Measurements from ENCODE around the gene SRRD. TPM values are rescaled to one million over a fixed set of nuclear protein-coding genes. Genes with fewer than 3 reads are reported as not detected.

Gene SRRD
- total RNA-seq, 1 experiment from 2014 or later, result 25.6 TPM

GRCh38 chr22:26447584-26448329 is 35.9 kb upstream of the SRRD start:
- H3K4me1 Mint-ChIP-seq (ENCODE audit: low read depth, unreplicated experiment), result no peaks in the 10 kb centered on the region
- H3K27me3 Mint-ChIP-seq (ENCODE audit: unreplicated experiment), result no peaks in the 10 kb centered on the region
- no peak overlapping the region for H3K27ac Mint-ChIP-seq (ENCODE audit: unreplicated experiment)
- peaks cover 9% of the 10 kb centered on the region for H3K36me3 Mint-ChIP-seq (ENCODE audit: insufficient read depth, unreplicated experiment)
- no peaks in the 10 kb centered on the region for H3K9me3 Mint-ChIP-seq (ENCODE audit: low read depth, unreplicated experiment)
- no peak for TF ChIP-seq CTCF (IDR thresholded peaks at IDR 0.05; ENCODE audit: unreplicated experiment)
- no peak for DNase-seq
- no TSS peak for BruUV-seq (replicated peaks)
- CTCF ChIA-PET, result interaction anchor here (0.9 kb wide), 1 partner anchor 83 kb away, joined by 3 read pairs; no protein-coding TSS in a partner anchor
- H3K4me3 Mint-ChIP-seq (ENCODE audit: low read depth, unreplicated experiment), result no peak overlapping the region
- intact Hi-C loops (cut with micrococcal nuclease; ENCODE audit: unreplicated experiment), result no loop called here

GRCh38 chr22:26448334-26448733 is 35.3 kb upstream of the SRRD start:
- DNase-seq, result no peak
- Mint-ChIP-seq H3K4me3 (ENCODE audit: low read depth, unreplicated experiment) (no peak overlapping the region), H3K36me3 (ENCODE audit: insufficient read depth, unreplicated experiment) (peaks cover 9% of the 10 kb centered on the region), H3K27ac (ENCODE audit: unreplicated experiment) (no peak overlapping the region), H3K27me3 (ENCODE audit: unreplicated experiment) (no peaks in the 10 kb centered on the region), H3K4me1 (ENCODE audit: low read depth, unreplicated experiment) (no peaks in the 10 kb centered on the region), H3K9me3 (ENCODE audit: low read depth, unreplicated experiment) (no peaks in the 10 kb centered on the region)
- intact Hi-C loops (cut with micrococcal nuclease; ENCODE audit: unreplicated experiment), result no loop called here
- TF ChIP-seq CTCF (IDR thresholded peaks at IDR 0.05; ENCODE audit: unreplicated experiment), result no peak
- BruUV-seq (replicated peaks), result no TSS peak
- CTCF ChIA-PET, result interaction anchor here (0.9 kb wide), 1 partner anchor 84 kb away, joined by 3 read pairs; no protein-coding TSS in a partner anchor

- no peak for TF ChIP-seq CTCF (IDR thresholded peaks at IDR 0.05; ENCODE audit: unreplicated experiment)
- Mint-ChIP-seq H3K27ac (ENCODE audit: unreplicated experiment) (no peak overlapping the region), H3K36me3 (ENCODE audit: insufficient read depth, unreplicated experiment) (peaks cover 9% of the 10 kb centered on the region), H3K4me3 (ENCODE audit: low read depth, unreplicated experiment) (no peak overlapping the region), H3K9me3 (ENCODE audit: low read depth, unreplicated experiment) (no peaks in the 10 kb centered on the region), H3K4me1 (ENCODE audit: low read depth, unreplicated experiment) (no peaks in the 10 kb centered on the region), H3K27me3 (ENCODE audit: unreplicated experiment) (no peaks in the 10 kb centered on the region)
- intact Hi-C loops (cut with micrococcal nuclease; ENCODE audit: unreplicated experiment), result no loop called here
- CTCF ChIA-PET, result interaction anchor here (0.9 kb wide), 2 partner anchors 51 to 85 kb away, joined by 3 to 4 read pairs; no protein-coding TSS in a partner anchor
- BruUV-seq (replicated peaks), result no TSS peak
- no peak for DNase-seq
Observed at GRCh38 chr22:26448941-26449340, 34.7 kb upstream of the SRRD start.

GRCh38 chr22:26450453-26451185 is 33.1 kb upstream of the SRRD start:
- no peak overlapping the region for H3K4me3 Mint-ChIP-seq (ENCODE audit: low read depth, unreplicated experiment)
- H3K9me3 Mint-ChIP-seq (ENCODE audit: low read depth, unreplicated experiment), result no peaks in the 10 kb centered on the region
- DNase-seq, result no peak
- BruUV-seq (replicated peaks), result no TSS peak
- H3K4me1 Mint-ChIP-seq (ENCODE audit: low read depth, unreplicated experiment), result no peaks in the 10 kb centered on the region
- CTCF ChIA-PET, result no interaction called here
- no peaks in the 10 kb centered on the region for H3K27me3 Mint-ChIP-seq (ENCODE audit: unreplicated experiment)
- no peak for TF ChIP-seq CTCF (IDR thresholded peaks at IDR 0.05; ENCODE audit: unreplicated experiment)
- H3K27ac Mint-ChIP-seq (ENCODE audit: unreplicated experiment), result no peak overlapping the region
- intact Hi-C loops (cut with micrococcal nuclease; ENCODE audit: unreplicated experiment), result no loop called here
- H3K36me3 Mint-ChIP-seq (ENCODE audit: insufficient read depth, unreplicated experiment), result peaks cover 9% of the 10 kb centered on the region
